ENCODE measurements around the gene DNMT3A. TPM values are rescaled to one million over a fixed set of nuclear protein-coding genes. Genes with fewer than 3 reads are reported as not detected.
A peak's percentile ranks its signal among the peaks of the same experiment; 100 is the strongest.

The DNMT3A gene
- total and polyA plus RNA-seq, 2 donors (not counting 1 experiment from before 2014, with no cell fraction given) = 8.9 to 24.5 TPM

GRCh38 chr2:25301453-25302352 is 40.0 kb downstream of the DNMT3A start:
- H3K27me3 Mint-ChIP-seq = no peaks in the 10 kb centered on the region
- H3K4me3 Mint-ChIP-seq = peak overlapping the region; percentile 58
- H3K4me1 Mint-ChIP-seq = peaks cover 33% of the 10 kb centered on the region
- peak overlapping the region; percentile 23 for H3K27ac Mint-ChIP-seq
- no peak overlapping the region for H3K9ac ChIP-seq (ENCODE audit: low read length)
- H3K4me2 ChIP-seq (replicated peaks; ENCODE audit: low read depth, low read length, poor library complexity, severe bottlenecking) = peak overlapping the region; percentile 25
- H3K79me2 ChIP-seq (ENCODE audit: control insufficient read depth, insufficient read depth, low read length) = peaks cover 16% of the 10 kb centered on the region
- TF ChIP-seq EZH2 (IDR thresholded peaks at IDR 0.05; ENCODE audit: borderline replicate concordance, insufficient read depth, low read depth, low read length, poor library complexity, severe bottlenecking) = no peak
- TF ChIP-seq, protein P1, sequence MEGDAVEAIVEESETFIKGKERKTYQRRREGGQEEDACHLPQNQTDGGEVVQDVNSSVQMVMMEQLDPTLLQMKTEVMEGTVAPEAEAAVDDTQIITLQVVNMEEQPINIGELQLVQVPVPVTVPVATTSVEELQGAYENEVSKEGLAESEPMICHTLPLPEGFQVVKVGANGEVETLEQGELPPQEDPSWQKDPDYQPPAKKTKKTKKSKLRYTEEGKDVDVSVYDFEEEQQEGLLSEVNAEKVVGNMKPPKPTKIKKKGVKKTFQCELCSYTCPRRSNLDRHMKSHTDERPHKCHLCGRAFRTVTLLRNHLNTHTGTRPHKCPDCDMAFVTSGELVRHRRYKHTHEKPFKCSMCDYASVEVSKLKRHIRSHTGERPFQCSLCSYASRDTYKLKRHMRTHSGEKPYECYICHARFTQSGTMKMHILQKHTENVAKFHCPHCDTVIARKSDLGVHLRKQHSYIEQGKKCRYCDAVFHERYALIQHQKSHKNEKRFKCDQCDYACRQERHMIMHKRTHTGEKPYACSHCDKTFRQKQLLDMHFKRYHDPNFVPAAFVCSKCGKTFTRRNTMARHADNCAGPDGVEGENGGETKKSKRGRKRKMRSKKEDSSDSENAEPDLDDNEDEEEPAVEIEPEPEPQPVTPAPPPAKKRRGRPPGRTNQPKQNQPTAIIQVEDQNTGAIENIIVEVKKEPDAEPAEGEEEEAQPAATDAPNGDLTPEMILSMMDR (IDR thresholded peaks at IDR 0.05) = no peak
- H3K4me1 ChIP-seq (ENCODE audit: control insufficient read depth in 2 of 2, insufficient read depth in 2 of 2, low read length in 2 of 2) = peaks cover 28 to 34% of the 10 kb centered on the region in 2 donors
- no peaks in the 10 kb centered on the region for H3K9me3 Mint-ChIP-seq (ENCODE audit: insufficient read depth)
- H3K4me3 ChIP-seq (ENCODE audit: control extremely low read depth in 1 of 5, extremely low read depth in 1 of 5, insufficient read depth in 1 of 5, low read depth in 2 of 5, low read length in 4 of 5) = no peak overlapping the region
- no peaks in the 10 kb centered on the region for H3K9me3 ChIP-seq (ENCODE audit: control extremely low read depth in 1 of 3, control insufficient read depth in 2 of 3, insufficient read depth in 1 of 3, low read length in 2 of 3)
- no peaks in the 10 kb centered on the region for H4K20me1 ChIP-seq (ENCODE audit: control insufficient read depth, insufficient read depth, low read length, poor library complexity, severe bottlenecking)
- ChIA-PET POLR2A (interaction anchor here (1.2 to 1.7 kb wide), 3 partner anchors 13 to 25 kb away, joined by 3 to 8 read pairs (median 6); no protein-coding TSS in a partner anchor), CTCF (interaction anchor here (0.6 to 2.8 kb wide), 6 partner anchors 14 to 420 kb away, joined by 3 to 28 read pairs (median 4); no protein-coding TSS in a partner anchor)
- H3K27me3 ChIP-seq (replicated peaks in 1 of 4; ENCODE audit: control extremely low read depth in 1 of 4, control insufficient read depth in 3 of 4, insufficient read depth in 4 of 4, low read length in 3 of 4) = no peaks in the 10 kb centered on the region
- DNase-seq (peak; percentile 66), ATAC-seq (ENCODE audit: low read depth) (peak; percentile 92)
- no peak overlapping the region for H3K27ac ChIP-seq (ENCODE audit: low read length in 2 of 2)
- H3K36me3 ChIP-seq (replicated peaks in 1 of 2; ENCODE audit: control extremely low read depth in 1 of 2, control insufficient read depth in 1 of 2, extremely low read depth in 1 of 2, insufficient read depth in 2 of 2, low read length in 1 of 2) = peaks cover 0 to 12% of the 10 kb centered on the region in 2 experiments
- intact Hi-C loops (cut with micrococcal nuclease) = loop anchor here (1.0 to 5.0 kb wide), 4 partner anchors 22 to 134 kb away; partner anchors contain the start of genes DNMT3A and POMC
- H2AFZ ChIP-seq (ENCODE audit: insufficient read depth, low read depth, low read length, poor library complexity, severe bottlenecking) = no peak overlapping the region
- 28% methylated on average over 8 of the region's 8 CpGs for WGBS (ENCODE audit: insufficient coverage)

DNA sequence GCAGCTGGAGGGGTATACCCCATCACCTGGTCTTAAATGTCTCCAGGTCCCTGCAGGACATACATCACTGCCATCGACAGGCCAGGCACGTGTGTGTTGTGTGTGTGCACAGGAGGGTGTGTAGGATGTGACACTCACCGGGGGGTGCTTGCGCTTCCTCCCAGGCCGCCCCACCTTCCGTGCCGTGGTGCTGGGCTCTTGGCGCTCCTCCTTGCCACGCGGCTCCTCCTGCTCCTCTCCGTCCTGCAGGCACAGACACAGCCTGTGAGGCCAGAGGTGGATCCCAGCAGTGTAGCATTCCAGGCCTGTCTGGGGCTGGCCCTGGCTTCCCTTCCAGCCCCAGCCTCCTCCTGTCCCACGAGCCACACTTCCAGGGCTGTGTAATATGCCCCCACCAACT is 41.7 kb downstream of the DNMT3A start:
- H3K27me3 ChIP-seq (replicated peaks in 1 of 4; ENCODE audit: control extremely low read depth in 1 of 4, control insufficient read depth in 3 of 4, insufficient read depth in 4 of 4, low read length in 3 of 4) = no peaks in the 10 kb centered on the region
- H3K4me2 ChIP-seq (replicated peaks; ENCODE audit: low read depth, low read length, poor library complexity, severe bottlenecking) = no peak overlapping the region
- Mint-ChIP-seq H3K27ac (no peak overlapping the region), H3K9me3 (ENCODE audit: insufficient read depth) (no peaks in the 10 kb centered on the region), H3K4me3 (no peak overlapping the region), H3K4me1 (peaks cover 47% of the 10 kb centered on the region), H3K27me3 (no peaks in the 10 kb centered on the region)
- peaks cover 0 to 12% of the 10 kb centered on the region in 2 experiments for H3K36me3 ChIP-seq (replicated peaks in 1 of 2; ENCODE audit: control extremely low read depth in 1 of 2, control insufficient read depth in 1 of 2, extremely low read depth in 1 of 2, insufficient read depth in 2 of 2, low read length in 1 of 2)
- H4K20me1 ChIP-seq (ENCODE audit: control insufficient read depth, insufficient read depth, low read length, poor library complexity, severe bottlenecking) = no peaks in the 10 kb centered on the region
- H2AFZ ChIP-seq (ENCODE audit: insufficient read depth, low read depth, low read length, poor library complexity, severe bottlenecking) = no peak overlapping the region
- ChIA-PET POLR2A (no interaction called here), CTCF (no interaction called here)
- no peak overlapping the region for H3K27ac ChIP-seq (ENCODE audit: low read length in 2 of 2)
- 99% methylated on average over 10 of the region's 12 CpGs for WGBS (ENCODE audit: insufficient coverage)
- no peak overlapping the region for H3K4me3 ChIP-seq (ENCODE audit: control extremely low read depth in 1 of 5, extremely low read depth in 1 of 5, insufficient read depth in 1 of 5, low read depth in 2 of 5, low read length in 4 of 5)
- no peak for DNase-seq
- H3K9me3 ChIP-seq (ENCODE audit: control extremely low read depth in 1 of 3, control insufficient read depth in 2 of 3, insufficient read depth in 1 of 3, low read length in 2 of 3) = no peaks in the 10 kb centered on the region
- no peak for TF ChIP-seq EZH2 (IDR thresholded peaks at IDR 0.05; ENCODE audit: borderline replicate concordance, insufficient read depth, low read depth, low read length, poor library complexity, severe bottlenecking)
- TF ChIP-seq, protein P1 (IDR thresholded peaks at IDR 0.05) = no peak
- ATAC-seq (ENCODE audit: low read depth) = no peak
- H3K4me1 ChIP-seq (ENCODE audit: control insufficient read depth in 2 of 2, insufficient read depth in 2 of 2, low read length in 2 of 2) = peaks cover 40 to 51% of the 10 kb centered on the region in 2 donors
- H3K9ac ChIP-seq (ENCODE audit: low read length) = no peak overlapping the region
- intact Hi-C loops (cut with micrococcal nuclease) = loop anchor here (5.0 kb wide), 2 partner anchors 42 to 133 kb away; partner anchors contain the start of genes DNMT3A and POMC
- H3K79me2 ChIP-seq (ENCODE audit: control insufficient read depth, insufficient read depth, low read length) = peaks cover 16% of the 10 kb centered on the region

Measured in B cell (primary cell).